HFFc6 (cell line): ENCODE results near the gene RAI1. TPM values are rescaled to one million over a fixed set of nuclear protein-coding genes. Genes with fewer than 3 reads are reported as not detected.

ENCODE experiments used
- DNase-seq: peaks from one replicate; pipeline ENCODE4 v3.0.0-alpha.2; 2018
- H3K27ac Mint-ChIP-seq: 2 replicates; pipeline ENCODE4 v1.8.0; 2020; ENCODE audit warnings: mild to moderate bottlenecking, mixed read lengths
- H3K27me3 Mint-ChIP-seq: 2 replicates; pipeline ENCODE4 v1.8.0; 2021; ENCODE audit warnings: mild to moderate bottlenecking, moderate library complexity, mixed read lengths; ENCODE audit not compliant: insufficient read depth
- H3K36me3 Mint-ChIP-seq: 2 replicates; pipeline ENCODE4 v1.8.0; 2021; ENCODE audit warnings: low read depth, mixed read lengths
- H3K4me1 Mint-ChIP-seq: 2 replicates; pipeline ENCODE4 v1.8.0; 2020; ENCODE audit warnings: low read depth, mixed read lengths
- H3K4me3 Mint-ChIP-seq: 2 replicates; pipeline ENCODE4 v1.8.0; 2020; ENCODE audit warnings: mild to moderate bottlenecking, moderate library complexity, mixed read lengths
- H3K9me3 Mint-ChIP-seq: 2 replicates; pipeline ENCODE4 v1.8.0; 2020; ENCODE audit warnings: mild to moderate bottlenecking, mixed read lengths
- CTCF ChIP-seq: fragments of 200-600 bp; sonication (generic); IDR thresholded peaks from 2 replicates; pipeline ENCODE4 v1.5.0; 2021; ENCODE audit warnings: antibody characterized with exemption, mild to moderate bottlenecking
- total RNA-seq, 6 experiments: library from RNA; stranded (reverse); fragmentation: NEBNext Ultra II Directional; extraction: Animal tissue kit (Norgen Biotek cat#: 25700); gene quantifications; 2 replicates in 1 of 6; 3 replicates in 5 of 6; pipeline ENCODE4 v1.2.3, GENCODE V29; 2021

Gene RAI1
- total RNA-seq, 6 experiments from 2014 or later = 26.9 to 29.3 (median 29.0) TPM

- peaks cover 69% of the 10 kb centered on the region for H3K4me1 Mint-ChIP-seq
- no peak overlapping the region for H3K4me3 Mint-ChIP-seq
- H3K27me3 Mint-ChIP-seq = peaks cover 3% of the 10 kb centered on the region; the same call in 1 of the 2 replicates
- no peaks in the 10 kb centered on the region for H3K9me3 Mint-ChIP-seq
- 0 out of 2 replicates have a peak, but pooled peaks cover 4% of the 10 kb centered on the region for H3K36me3 Mint-ChIP-seq
- no peak for DNase-seq
- TF ChIP-seq CTCF = no peak
- H3K27ac Mint-ChIP-seq = no peak overlapping the region
Measured at GRCh38 chr17:17744116-17744515, 62.9 kb downstream of the RAI1 start.

- H3K4me1 Mint-ChIP-seq = peaks cover 63% of the 10 kb centered on the region
- TF ChIP-seq CTCF = no peak
- H3K36me3 Mint-ChIP-seq = 0 out of 2 replicates have a peak, but pooled peaks cover 4% of the 10 kb centered on the region
- H3K4me3 Mint-ChIP-seq = no peak overlapping the region
- no peak for DNase-seq
- peaks cover 5% of the 10 kb centered on the region for H3K27me3 Mint-ChIP-seq
- H3K27ac Mint-ChIP-seq = no peak overlapping the region; the same call in 1 of the 2 replicates
- H3K9me3 Mint-ChIP-seq = no peaks in the 10 kb centered on the region
Measured at GRCh38 chr17:17745476-17746455, 64.5 kb downstream of the RAI1 start.

GRCh38 chr17:17748179-17748578 lies 66.9 kb downstream of the RAI1 start:
- no peak for DNase-seq
- Mint-ChIP-seq H3K4me3 (no peak overlapping the region), H3K27me3 (peaks cover 5% of the 10 kb centered on the region), H3K4me1 (peaks cover 62% of the 10 kb centered on the region), H3K36me3 (0 out of 2 replicates have a peak, but pooled peaks cover 4% of the 10 kb centered on the region), H3K9me3 (no peaks in the 10 kb centered on the region), H3K27ac (0 out of 2 replicates have a peak overlapping the region, but pooled peaks have one; percentile 26)
- peak; percentile 38; the same call in 1 of the 2 replicates for TF ChIP-seq CTCF

GRCh38 chr17:17748604-17749003 lies 67.3 kb downstream of the RAI1 start:
- TF ChIP-seq CTCF = no peak
- DNase-seq = no peak
- Mint-ChIP-seq H3K27ac (0 out of 2 replicates have a peak overlapping the region, but pooled peaks have one; percentile 26), H3K27me3 (peaks cover 5% of the 10 kb centered on the region), H3K4me3 (no peak overlapping the region), H3K4me1 (peaks cover 66% of the 10 kb centered on the region), H3K9me3 (no peaks in the 10 kb centered on the region), H3K36me3 (0 out of 2 replicates have a peak, but pooled peaks cover 4% of the 10 kb centered on the region)

GRCh38 chr17:17749025-17749772 lies 67.9 kb downstream of the RAI1 start:
- Mint-ChIP-seq H3K27ac (peak overlapping the region; percentile 11; the same call in 1 of the 2 replicates), H3K27me3 (peaks cover 5% of the 10 kb centered on the region), H3K9me3 (no peaks in the 10 kb centered on the region), H3K36me3 (0 out of 2 replicates have a peak, but pooled peaks cover 4% of the 10 kb centered on the region), H3K4me3 (no peak overlapping the region), H3K4me1 (peaks cover 70% of the 10 kb centered on the region)
- DNase-seq = no peak
- no peak for TF ChIP-seq CTCF
